H1 (cell line): ENCODE measurements around the gene KCNMA1. TPM values are rescaled to one million over a fixed set of nuclear protein-coding genes. Genes with fewer than 3 reads are reported as not detected.

Source experiments
- CTCF ChIA-PET: fragments of 300-600 bp; sonication (Branson Sonifier 250); formaldehyde crosslinking; loops from one replicate; lab custom pipeline; 2021; ENCODE audit not compliant: partially characterized antibody; lab: Charles Lee
- POLR2A ChIA-PET: fragments of 300-600 bp; sonication (Branson Sonifier 250); formaldehyde crosslinking; loops from one replicate; lab custom pipeline; 2021; ENCODE audit warnings: inconsistent platforms; ENCODE audit not compliant: partially characterized antibody; lab: Charles Lee
- DNase-seq, 2 experiments: peaks; one replicate each; pipeline versions ENCODE4 v3.0.0 to v3.0.0-alpha.2; 2010 to 2022; ENCODE audit warnings: low spot score in 2 of 2, low read depth in 1 of 2, mixed read lengths in 1 of 2
- FAIRE-seq: peaks from 2 replicates; lab custom pipeline; 2011; peaks lifted over from hg19 to GRCh38; lab: Jason Lieb, UNC
- H2AFZ ChIP-seq: 2 replicates; pipeline ENCODE4 v1.8.1; 2012; ENCODE audit warnings: low read length, inconsistent platforms
- H2AK5ac ChIP-seq: 2 replicates; pipeline ENCODE4 v1.6.1; 2013; ENCODE audit warnings: low read depth, low read length
- H2BK120ac ChIP-seq: replicated peaks from 2 replicates; pipeline ENCODE3; 2013; ENCODE audit warnings: low read depth, low read length, inconsistent platforms
- H2BK12ac ChIP-seq: 2 replicates; pipeline ENCODE4 v1.6.1; 2013; ENCODE audit warnings: low read depth, low read length
- H2BK15ac ChIP-seq: 2 replicates; pipeline ENCODE4 v1.6.1; 2013; ENCODE audit warnings: low read length
- H2BK20ac ChIP-seq: 2 replicates; pipeline ENCODE4 v1.6.1; 2013; ENCODE audit warnings: low read length
- H2BK5ac ChIP-seq: 2 replicates; pipeline ENCODE4 v1.6.1; 2013; ENCODE audit warnings: low read depth, low read length
- H3K14ac ChIP-seq: 2 replicates; pipeline ENCODE4 v1.6.1; 2013; ENCODE audit warnings: inconsistent platforms; ENCODE audit not compliant: insufficient read length
- H3K18ac ChIP-seq: 2 replicates; pipeline ENCODE4 v1.6.1; 2013; ENCODE audit warnings: low read length; ENCODE audit errors: extremely low read depth
- H3K23ac ChIP-seq: 2 replicates; pipeline ENCODE4 v1.6.1; 2013; ENCODE audit warnings: inconsistent platforms; ENCODE audit not compliant: insufficient read length
- H3K23me2 ChIP-seq: 2 replicates; pipeline ENCODE4 v1.6.1; 2013; ENCODE audit warnings: low read depth, low read length
- H3K27ac ChIP-seq: 2 replicates; pipeline ENCODE4 v1.6.1; 2011; ENCODE audit warnings: low read depth, low read length, inconsistent platforms
- H3K27me3 ChIP-seq, 4 experiments: replicated peaks in 1 of 4; 1 replicate in 1 of 4; 2 replicates in 3 of 4; pipeline versions ENCODE4 v1.6.1 to v1.8.1; 2011 to 2013; ENCODE audit warnings: low read length in 3 of 4, mild to moderate bottlenecking in 3 of 4, inconsistent platforms in 2 of 4, mixed read lengths in 2 of 4, moderate library complexity in 1 of 4; ENCODE audit not compliant: control insufficient read depth in 3 of 4, insufficient read depth in 3 of 4; ENCODE audit errors: extremely low read depth in 1 of 4
- H3K36me3 ChIP-seq, 4 experiments: 2 replicates each; pipeline versions ENCODE4 v1.6.1 to v1.8.1; 2011 to 2013; ENCODE audit warnings: mild to moderate bottlenecking in 4 of 4, low read length in 3 of 4, moderate library complexity in 2 of 4, control low read depth in 1 of 4, inconsistent platforms in 1 of 4; ENCODE audit not compliant: insufficient read depth in 4 of 4, control insufficient read depth in 2 of 4
- H3K4ac ChIP-seq: replicated peaks from 2 replicates; pipeline ENCODE3; 2013; ENCODE audit warnings: low read length, low read depth, mixed read lengths, inconsistent platforms; ENCODE audit not compliant: insufficient read length
- H3K4me1 ChIP-seq, 4 experiments: replicated peaks in 1 of 4; 1 replicate in 1 of 4; 2 replicates in 3 of 4; pipeline versions ENCODE4 v1.6.1 to v1.8.1; 2011 to 2013; ENCODE audit warnings: low read length in 3 of 4, inconsistent platforms in 2 of 4, mixed read lengths in 1 of 4; ENCODE audit not compliant: insufficient read depth in 4 of 4, control insufficient read depth in 3 of 4
- H3K4me2 ChIP-seq, 2 experiments: 2 replicates each; pipeline versions ENCODE4 v1.6.1 to v1.8.1; 2011 to 2013; ENCODE audit warnings: low read depth in 2 of 2, low read length in 2 of 2, control low read depth in 1 of 2, inconsistent platforms in 1 of 2, mild to moderate bottlenecking in 1 of 2; ENCODE audit not compliant: insufficient read depth in 1 of 2
- H3K4me3 ChIP-seq, 4 experiments: fragments of 200-600, 300-600 bp in 1 of 4; sonication (generic), shearing (Covaris generic), sonication (Bioruptor Twin) in 1 of 4; 2 replicates each; pipeline versions ENCODE4 v1.5.1 to v1.8.1; 2011 to 2016; ENCODE audit warnings: low read length in 4 of 4, low read depth in 3 of 4, control low read depth in 2 of 4, inconsistent platforms in 2 of 4, mild to moderate bottlenecking in 2 of 4, mixed read lengths in 1 of 4, moderate library complexity in 1 of 4; ENCODE audit not compliant: insufficient read depth in 2 of 4; ENCODE audit errors: extremely low read depth in 1 of 4
- H3K56ac ChIP-seq: replicated peaks from 2 replicates; pipeline ENCODE3; 2013; ENCODE audit warnings: low read depth, mild to moderate bottlenecking, mixed read lengths, low read length, inconsistent platforms; ENCODE audit not compliant: insufficient read length
- H3K79me1 ChIP-seq: 2 replicates; pipeline ENCODE4 v1.6.1; 2013; ENCODE audit warnings: low read depth, low read length, control low read depth
- H3K79me2 ChIP-seq, 2 experiments: 2 replicates each; pipeline versions ENCODE4 v1.6.1 to v1.8.1; 2012 to 2013; ENCODE audit warnings: low read length in 2 of 2, mild to moderate bottlenecking in 2 of 2, inconsistent platforms in 1 of 2; ENCODE audit not compliant: insufficient read depth in 2 of 2, control insufficient read depth in 1 of 2
- H3K9ac ChIP-seq, 4 experiments: replicated peaks in 1 of 4; 1 replicate in 1 of 4; 2 replicates in 3 of 4; pipeline versions ENCODE4 v1.6.1 to v1.8.1; 2011 to 2013; ENCODE audit warnings: low read depth in 3 of 4, low read length in 3 of 4, control low read depth in 2 of 4, mild to moderate bottlenecking in 2 of 4, moderate library complexity in 2 of 4, inconsistent platforms in 1 of 4; ENCODE audit errors: extremely low read depth in 1 of 4
- H3K9me3 ChIP-seq, 2 experiments: 2 replicates each; pipeline versions ENCODE4 v1.6.1 to v1.8.1; 2012 to 2013; ENCODE audit warnings: mild to moderate bottlenecking in 2 of 2, moderate library complexity in 2 of 2, control low read depth in 1 of 2, inconsistent platforms in 1 of 2, low read depth in 1 of 2, low read length in 1 of 2, mixed read lengths in 1 of 2; ENCODE audit not compliant: insufficient read depth in 2 of 2
- H4K20me1 ChIP-seq, 2 experiments: replicated peaks in 1 of 2; 2 replicates each; pipeline versions ENCODE3 to v1.8.1; 2011 to 2013; ENCODE audit warnings: inconsistent platforms in 2 of 2, low read length in 2 of 2, mild to moderate bottlenecking in 1 of 2; ENCODE audit not compliant: insufficient read depth in 2 of 2, control insufficient read depth in 1 of 2
- H4K5ac ChIP-seq: 2 replicates; pipeline ENCODE4 v1.6.1; 2013; ENCODE audit warnings: low read length, low read depth, mixed read lengths, inconsistent platforms; ENCODE audit not compliant: insufficient read length
- H4K8ac ChIP-seq: 2 replicates; pipeline ENCODE4 v1.8.0; 2013; ENCODE audit warnings: mild to moderate bottlenecking, moderate library complexity, low read length, inconsistent platforms; ENCODE audit not compliant: insufficient read depth; ENCODE audit errors: extremely low read depth
- H4K91ac ChIP-seq: replicated peaks from 2 replicates; pipeline ENCODE3; 2013; ENCODE audit warnings: low read length, mixed read lengths, inconsistent platforms; ENCODE audit not compliant: insufficient read length
- ATF3 ChIP-seq: IDR thresholded peaks from 2 replicates; pipeline ENCODE4 v1.6.1; 2011; ENCODE audit warnings: low read depth, mild to moderate bottlenecking, low read length; ENCODE audit not compliant: insufficient read depth
- BRCA1 ChIP-seq: IDR thresholded peaks from 2 replicates; pipeline ENCODE4 v1.6.1; 2012; ENCODE audit warnings: low read depth, low read length, improper control_type of control experiment
- CBX5 ChIP-seq: fragments of 300-800, 300-1000 bp; sonication (generic); IDR thresholded peaks from 2 replicates; pipeline ENCODE4 v1.7.1; 2016; ENCODE audit warnings: antibody characterized with exemption, low read length, low read depth
- CHD2 ChIP-seq: IDR thresholded peaks from 2 replicates; pipeline ENCODE4 v1.6.1; 2012; ENCODE audit warnings: low read length, improper control_type of control experiment
- GTF2F1 ChIP-seq: IDR thresholded peaks from 2 replicates; pipeline ENCODE4 v1.6.1; 2012; ENCODE audit warnings: low read depth, low read length, improper control_type of control experiment, borderline replicate concordance
- JUND ChIP-seq: IDR thresholded peaks from 2 replicates; pipeline ENCODE4 v1.6.1; 2011; ENCODE audit warnings: mild to moderate bottlenecking, improper control_type of control experiment, low read length
- KDM4A ChIP-seq: IDR thresholded peaks from one replicate; pipeline ENCODE4 v1.7.1; 2012; ENCODE audit warnings: low read depth, mild to moderate bottlenecking, moderate library complexity, low read length, inconsistent platforms; ENCODE audit not compliant: severe bottlenecking
- USF2 ChIP-seq: IDR thresholded peaks from 2 replicates; pipeline ENCODE4 v1.6.1; 2011; ENCODE audit warnings: low read length, improper control_type of control experiment
- ZNF274 ChIP-seq: IDR thresholded peaks from 2 replicates; pipeline ENCODE4 v1.7.0; 2012; ENCODE audit warnings: low read length, borderline replicate concordance; ENCODE audit errors: extremely low read depth
- WGBS, 2 experiments: shearing (Covaris generic) in 1 of 2; methylation state at CpG; one replicate each; pipeline versions ENCODE4 v1.1.6 to v1.1.7; 2013 to 2015; ENCODE audit warnings: low lambda C conversion rate in 2 of 2, mixed read lengths in 2 of 2, inconsistent platforms in 1 of 2, low coverage in 1 of 2, missing lambda C conversion rate in 1 of 2; ENCODE audit not compliant: insufficient replicate concordance in 2 of 2, insufficient coverage in 1 of 2, insufficient read length in 1 of 2; ENCODE audit errors: extremely low coverage in 1 of 2, missing lambda C conversion rate in 1 of 2; 5-methylcytosine and 5-hydroxymethylcytosine counted together
- polyA plus RNA-seq, 7 experiments: library from polyadenylated mRNA; depleted of rRNA in 3 of 7; stranded (reverse) in 5 of 7; unstranded in 2 of 7; fragments of >200 nt in 5 of 7; fragments of 200-250 nt in 2 of 7; gene quantifications; 1 replicate in 5 of 7; 2 replicates in 1 of 7; 4 replicates in 1 of 7; pipeline versions ENCODE4 v1.2.1 to v1.2.3, GENCODE V29; 2011 to 2013; ENCODE audit warnings: missing spikeins in 2 of 7, mixed read lengths in 2 of 7
- total RNA-seq: library from RNA; stranded (reverse); fragmentation: NEBNext Ultra II Directional; extraction: Animal tissue kit (Norgen Biotek cat#: 25700); gene quantifications from 2 replicates; pipeline ENCODE4 v1.2.1, GENCODE V29; 2021
- TF ChIP-seq, protein P1 (sequence below): IDR thresholded peaks from 2 replicates; pipeline ENCODE4 v1.6.1; 2012; ENCODE audit warnings: low read length, inconsistent platforms

The KCNMA1 gene
- total and polyA plus RNA-seq, 2 of the 8 experiments (the other 6 are each of a cell fraction or from before 2014, with no cell fraction given), result 10.2 to 11.1 TPM

- FAIRE-seq, result no peak
- CTCF ChIA-PET, result interaction anchor here (1.2 to 1.7 kb wide), 3 partner anchors 35 to 135 kb away, joined by 3 to 4 read pairs (median 3); no protein-coding TSS in a partner anchor
- no peak for TF ChIP-seq USF2
- TF ChIP-seq JUND, result no peak
- no peak for TF ChIP-seq ZNF274
- TF ChIP-seq BRCA1, result no peak
- TF ChIP-seq CHD2, result no peak
- TF ChIP-seq ATF3, result no peak
- no peak for TF ChIP-seq GTF2F1
- TF ChIP-seq, protein P1, sequence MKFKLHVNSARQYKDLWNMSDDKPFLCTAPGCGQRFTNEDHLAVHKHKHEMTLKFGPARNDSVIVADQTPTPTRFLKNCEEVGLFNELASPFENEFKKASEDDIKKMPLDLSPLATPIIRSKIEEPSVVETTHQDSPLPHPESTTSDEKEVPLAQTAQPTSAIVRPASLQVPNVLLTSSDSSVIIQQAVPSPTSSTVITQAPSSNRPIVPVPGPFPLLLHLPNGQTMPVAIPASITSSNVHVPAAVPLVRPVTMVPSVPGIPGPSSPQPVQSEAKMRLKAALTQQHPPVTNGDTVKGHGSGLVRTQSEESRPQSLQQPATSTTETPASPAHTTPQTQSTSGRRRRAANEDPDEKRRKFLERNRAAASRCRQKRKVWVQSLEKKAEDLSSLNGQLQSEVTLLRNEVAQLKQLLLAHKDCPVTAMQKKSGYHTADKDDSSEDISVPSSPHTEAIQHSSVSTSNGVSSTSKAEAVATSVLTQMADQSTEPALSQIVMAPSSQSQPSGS, result no peak
- TF ChIP-seq KDM4A, result no peak
- no peak for TF ChIP-seq CBX5
These were observed 354.3 kb downstream of the KCNMA1 start for GRCh38 chr10:77283326-77283725.

More at GRCh38 chr10:77283326-77283725, 354.3 kb downstream of the KCNMA1 start:
- Histone ChIP-seq H3K23ac (no peak overlapping the region), H2AFZ (no peak overlapping the region), H3K79me1 (no peaks in the 10 kb centered on the region), H3K4me3 (no peak overlapping the region), H4K20me1 (no peaks in the 10 kb centered on the region), H2BK20ac (no peak overlapping the region), H3K9me3 (0 out of 4 replicates have a peak, but pooled peaks cover 0 to 3% of the 10 kb centered on the region in 2 experiments), H3K23me2 (no peaks in the 10 kb centered on the region), H3K9ac (no peak overlapping the region), H3K4me2 (no peak overlapping the region), H2AK5ac (no peak overlapping the region), H4K8ac (no peak overlapping the region), H2BK15ac (no peak overlapping the region), H3K56ac (no peak overlapping the region), H3K18ac (no peak overlapping the region), H3K4me1 (peaks cover 0 to 14% (median 5%) of the 10 kb centered on the region in 4 experiments; a peak in 4 of 7 replicates), H3K27ac (no peak overlapping the region), H2BK12ac (no peak overlapping the region), H3K79me2 (no peaks in the 10 kb centered on the region), H3K36me3 (0 out of 8 replicates have a peak, but pooled peaks cover 0 to 2% (median 0%) of the 10 kb centered on the region in 4 experiments), H4K5ac (no peak overlapping the region), H3K14ac (no peak overlapping the region), H2BK5ac (no peak overlapping the region), H4K91ac (no peak overlapping the region), H3K4ac (no peak overlapping the region), H2BK120ac (no peak overlapping the region), H3K27me3 (no peaks in the 10 kb centered on the region; a peak in 1 of 7 replicates)
- POLR2A ChIA-PET, result no interaction called here
- no peak for DNase-seq
- WGBS, 2 experiments, result 91% methylated on average over 3 of the region's 3 CpGs; no CpG with 5 or more reads in 1 of the 2 experiments
